ENCODE data around the gene ANTXRL.
"Not testable (repeated sequence)": the region's sequence is repeated elsewhere in the genome, so short reads cannot be mapped to it uniquely, and the experiment has no call there.

ANTXRL gene

DNA sequence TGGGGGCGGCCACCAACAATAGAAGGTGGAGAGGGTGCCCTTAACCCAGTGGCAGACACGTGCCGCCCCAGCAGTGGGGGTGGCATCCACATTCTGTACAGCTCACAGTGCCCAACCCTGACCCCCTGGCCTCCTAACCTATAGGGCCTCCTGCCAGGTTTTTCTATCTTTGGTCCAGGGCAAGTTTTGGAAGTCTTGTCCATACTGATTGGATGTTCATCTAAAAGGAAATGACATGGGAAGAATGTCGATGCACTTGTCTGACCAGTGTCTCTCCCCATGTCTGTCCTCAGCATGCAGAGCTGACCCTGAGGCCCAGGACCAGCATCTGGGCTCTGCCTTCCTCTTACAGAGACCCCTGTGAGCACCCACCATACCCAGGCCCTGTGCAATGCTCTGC is 32.3 kb upstream of the ANTXRL start:
- DNase-seq = no peak

DNA sequence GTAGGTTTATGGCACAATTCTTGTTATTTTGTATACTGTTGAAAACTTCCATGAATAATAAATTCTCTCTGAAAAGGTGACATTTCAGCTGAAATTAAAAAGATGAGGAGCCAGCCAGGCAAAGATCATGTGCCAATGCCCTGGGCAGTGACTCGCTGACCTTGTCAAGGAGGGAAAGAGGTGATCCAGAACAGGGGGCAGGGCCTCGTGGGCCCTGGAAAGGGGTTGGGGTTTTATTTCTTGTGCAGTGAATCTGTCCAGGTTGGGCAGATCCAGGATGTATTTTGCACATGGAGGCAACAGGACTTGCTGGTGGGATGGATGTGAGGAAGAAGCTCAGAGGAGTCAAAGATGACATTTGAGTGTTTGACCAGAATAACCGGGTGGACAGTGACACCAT is 31.6 kb upstream of the ANTXRL start:
- not testable (repeated sequence) for DNase-seq

DNA sequence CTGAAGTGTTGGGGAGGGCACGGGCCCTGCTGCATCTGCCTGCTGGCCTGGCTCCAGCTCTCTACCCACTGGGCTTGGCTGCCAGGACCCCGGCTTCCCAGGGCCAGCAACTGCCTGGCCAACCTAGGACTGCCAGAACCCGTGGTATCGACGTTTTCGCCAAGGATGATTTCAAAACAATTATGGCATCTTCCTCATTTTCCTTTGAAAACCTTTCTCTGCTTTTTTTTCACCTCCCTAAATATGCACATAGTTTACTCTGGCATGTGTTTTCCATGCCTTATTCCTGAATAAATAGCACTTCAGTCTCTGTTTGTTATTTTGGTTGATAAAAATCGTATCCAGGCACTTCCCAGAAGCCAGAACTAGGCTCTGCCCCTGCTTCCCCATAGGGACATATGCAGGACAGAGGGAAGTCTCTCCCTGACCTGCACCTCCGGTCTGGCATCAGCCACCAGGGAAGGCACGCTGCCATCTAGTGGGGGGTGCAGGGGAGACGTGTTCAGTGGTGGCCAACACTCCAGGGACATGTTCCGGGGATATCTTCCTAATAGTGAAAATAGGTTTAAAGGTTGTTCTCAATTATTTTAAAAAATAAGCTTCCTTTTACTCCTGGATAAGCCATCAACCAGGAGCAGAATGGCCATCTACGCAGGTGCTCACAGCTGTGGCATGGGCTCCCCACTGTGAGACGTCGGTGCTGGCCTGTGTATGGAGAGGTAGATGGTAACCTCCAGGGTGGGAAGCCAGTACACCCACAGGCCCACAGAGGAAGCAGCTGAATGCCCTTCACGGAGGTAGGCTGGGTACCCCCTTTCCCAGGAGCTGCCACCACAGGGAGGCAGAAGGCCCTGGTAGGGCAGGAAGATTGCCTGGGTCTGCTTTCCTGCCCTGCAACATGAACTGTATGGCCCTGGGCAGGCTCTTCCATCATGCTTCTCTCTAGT is 30.7 kb upstream of the ANTXRL start:
- no peak for DNase-seq

DNA sequence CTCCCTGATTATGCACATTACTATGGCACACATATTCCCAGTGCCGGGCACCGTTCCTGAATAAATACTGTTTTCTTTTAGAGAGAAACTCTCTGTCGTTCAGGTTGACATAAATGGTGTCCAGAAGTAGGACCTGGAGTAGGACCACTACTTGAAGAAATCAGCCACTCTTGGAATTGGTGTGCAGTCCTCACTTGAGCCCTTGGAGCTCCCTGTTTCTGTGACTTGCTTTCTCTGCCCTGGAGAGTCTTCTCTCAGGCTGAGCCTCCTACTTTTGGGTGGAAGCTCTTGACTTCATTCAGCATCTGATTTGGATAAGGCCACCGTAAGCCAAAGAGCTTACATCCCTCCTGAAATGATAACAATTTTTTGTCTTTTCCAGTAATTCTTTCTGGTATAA is 29.7 kb upstream of the ANTXRL start:
- DNase-seq = no peak

DNA sequence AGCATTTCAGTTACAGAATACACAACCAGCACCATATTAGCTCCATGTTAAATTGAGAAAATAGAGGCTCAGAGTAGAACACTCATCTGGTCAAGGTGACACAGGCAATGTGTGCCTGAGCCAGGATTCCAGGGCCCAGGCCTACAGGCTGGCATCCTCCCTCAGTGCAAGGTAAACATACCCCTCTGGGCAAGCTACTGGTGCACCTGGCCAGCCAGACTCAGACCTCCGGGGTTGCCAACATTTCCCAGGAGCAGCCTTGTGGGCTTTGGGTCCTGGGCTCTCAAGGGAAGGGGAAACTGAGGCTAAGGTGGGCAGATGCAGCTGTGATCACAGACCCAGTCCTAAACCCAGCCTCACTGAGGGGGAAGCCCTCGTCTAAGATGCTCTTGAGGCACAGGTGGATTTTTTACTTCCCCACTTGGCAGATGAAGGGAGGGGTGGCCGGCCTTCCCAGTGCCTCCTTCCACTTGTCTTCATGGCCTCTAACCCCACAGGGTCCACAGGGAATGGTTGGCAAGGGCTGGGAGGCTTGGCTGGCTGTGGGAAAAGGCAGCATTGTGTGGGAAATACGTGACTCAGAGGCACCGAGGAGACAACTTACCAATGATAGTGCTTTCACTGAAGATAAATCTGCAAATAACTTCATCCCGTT is 23.8 kb upstream of the ANTXRL start:
- not testable (repeated sequence) for DNase-seq

DNA sequence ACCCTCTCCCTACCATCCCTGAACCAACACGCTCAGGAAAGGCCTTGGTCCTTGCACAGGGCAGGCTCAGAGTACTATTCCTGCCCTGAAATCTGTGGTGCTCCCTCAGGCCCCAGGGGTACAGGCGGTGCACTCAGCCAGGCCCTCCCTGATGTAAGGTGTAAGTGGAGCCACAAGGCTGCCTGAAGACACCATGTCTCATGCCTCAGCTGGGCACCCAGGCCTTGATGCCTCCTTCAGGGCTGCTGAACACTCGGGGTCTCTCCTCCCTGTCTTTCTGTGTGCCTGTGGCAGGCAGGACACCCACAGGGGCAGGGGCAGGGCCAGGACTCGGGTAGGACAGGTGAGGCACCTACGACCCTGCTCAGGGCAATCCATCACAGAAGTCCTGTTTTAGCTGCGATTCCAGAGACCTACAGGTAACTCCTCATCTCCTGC is 22.9 kb upstream of the ANTXRL start:
- no peak for DNase-seq

DNA sequence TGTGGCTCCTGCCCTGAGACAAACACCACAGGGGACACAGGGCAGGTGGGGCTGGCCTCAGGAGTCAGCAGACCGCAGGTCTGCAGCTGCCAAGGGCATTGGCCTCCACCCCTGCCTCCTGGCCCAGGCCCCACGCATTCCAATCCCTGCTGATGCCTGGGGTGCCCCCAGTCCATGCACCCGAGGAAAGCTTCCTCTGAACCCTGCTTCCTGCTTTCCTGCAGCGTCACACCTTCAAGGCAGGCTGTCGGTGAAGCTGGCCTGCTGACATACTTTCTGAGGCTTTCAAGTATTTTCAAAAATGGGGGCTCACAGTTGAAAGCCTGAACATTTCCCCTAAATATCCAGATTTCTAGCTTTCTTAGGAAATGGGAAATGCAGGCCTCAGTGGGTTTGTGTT is 22.5 kb upstream of the ANTXRL start:
- no peak for DNase-seq

DNA sequence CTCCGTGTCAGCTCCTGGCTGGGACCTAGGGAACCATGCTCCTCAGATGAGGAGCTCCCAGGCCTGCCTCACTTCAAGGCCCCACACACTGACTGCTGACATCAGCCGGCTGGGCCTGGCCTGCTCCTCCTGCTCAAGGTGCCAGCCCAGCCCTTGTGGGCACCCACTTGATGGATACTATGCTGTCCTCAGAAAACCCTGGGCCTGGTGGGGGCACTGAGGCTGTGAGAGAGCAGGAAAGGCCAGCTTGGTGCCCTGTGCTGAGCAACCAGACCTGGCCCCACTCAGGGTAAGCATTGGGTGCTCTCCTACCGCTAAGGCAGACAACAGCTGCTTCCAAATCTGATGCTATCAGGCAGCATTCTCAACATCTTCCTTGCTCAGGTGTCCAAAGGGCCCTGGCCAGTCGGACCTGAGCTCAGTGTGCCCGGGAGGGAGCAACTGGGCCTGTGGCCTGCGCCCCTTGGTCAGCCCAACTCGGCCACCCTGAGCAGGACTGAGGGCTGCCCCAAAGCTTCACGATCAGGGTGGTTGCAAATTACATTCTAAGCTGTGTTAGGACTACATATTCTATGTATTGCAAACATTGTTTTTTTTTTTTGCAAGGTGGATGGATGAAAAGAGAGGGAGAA is 21.9 kb upstream of the ANTXRL start:
- no peak for DNase-seq

DNA sequence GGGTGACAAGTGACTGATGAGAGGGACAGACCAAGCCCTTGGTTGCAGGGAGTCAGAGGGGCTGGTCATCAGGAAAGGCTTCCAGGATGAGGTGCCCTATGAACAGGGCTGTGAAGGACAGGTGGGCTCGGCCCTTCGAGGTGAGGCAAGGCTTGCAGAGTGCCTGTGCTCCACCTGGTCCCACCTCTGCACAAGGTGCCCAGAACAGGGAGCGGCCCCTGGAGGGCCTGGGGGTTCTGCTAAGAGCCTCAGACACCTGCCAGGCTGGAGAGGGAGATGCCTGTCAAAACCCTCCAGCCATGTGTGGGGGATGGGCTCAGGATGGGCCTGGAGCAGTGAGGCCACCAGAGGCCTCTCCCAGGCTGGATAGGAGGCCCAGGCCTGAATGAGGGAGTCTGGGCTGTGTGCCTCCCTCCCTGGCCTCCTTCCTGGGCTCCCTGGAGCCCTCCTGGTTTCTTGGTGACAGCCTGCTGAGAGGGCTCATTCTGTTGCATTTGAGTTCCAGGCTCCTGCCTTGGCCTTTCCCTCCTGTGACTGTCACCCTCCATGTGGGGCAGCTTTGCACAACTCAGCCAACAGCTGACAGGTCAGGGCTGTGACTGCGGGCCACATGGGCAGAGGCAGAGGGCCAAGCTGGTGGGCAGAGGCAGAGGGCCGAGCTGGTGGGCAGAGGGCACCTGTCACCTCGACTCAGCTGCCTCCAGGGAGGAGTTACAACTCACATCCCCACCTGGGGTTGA is 21.1 kb upstream of the ANTXRL start:
- not testable (repeated sequence) for DNase-seq

DNA sequence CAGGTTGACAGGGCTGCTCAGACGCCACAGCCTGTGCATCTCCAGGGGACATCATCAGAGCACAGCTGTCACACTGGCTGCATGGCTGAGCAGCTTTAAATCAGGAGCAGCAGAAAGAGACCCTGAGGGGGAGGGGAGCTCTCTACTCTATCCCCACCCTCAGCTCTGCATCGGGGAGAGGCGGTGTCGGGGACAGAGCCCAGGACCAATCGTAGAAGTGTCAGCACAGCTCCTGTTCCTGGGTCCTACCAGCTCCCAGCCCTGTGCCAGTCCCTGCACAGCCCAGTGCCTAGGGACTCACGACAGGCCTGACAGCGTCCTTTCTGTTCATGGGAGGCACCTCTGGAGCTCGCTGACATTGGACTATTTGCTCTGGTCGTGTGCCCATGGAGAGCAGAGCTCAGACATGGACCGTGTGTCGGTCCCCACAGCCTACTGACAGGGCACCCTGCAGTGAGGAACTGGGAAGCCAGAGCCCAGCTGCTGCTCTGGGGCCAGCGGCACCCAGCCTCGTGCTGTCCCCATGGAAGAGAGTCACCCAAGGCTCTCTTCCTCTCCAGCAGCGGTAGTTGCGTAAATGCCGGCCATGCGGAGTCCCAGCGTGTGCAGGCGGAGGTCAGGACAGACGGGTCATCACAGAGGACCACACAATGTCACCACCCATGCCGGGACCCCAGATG is 20.4 kb upstream of the ANTXRL start:
- DNase-seq = no peak

DNA sequence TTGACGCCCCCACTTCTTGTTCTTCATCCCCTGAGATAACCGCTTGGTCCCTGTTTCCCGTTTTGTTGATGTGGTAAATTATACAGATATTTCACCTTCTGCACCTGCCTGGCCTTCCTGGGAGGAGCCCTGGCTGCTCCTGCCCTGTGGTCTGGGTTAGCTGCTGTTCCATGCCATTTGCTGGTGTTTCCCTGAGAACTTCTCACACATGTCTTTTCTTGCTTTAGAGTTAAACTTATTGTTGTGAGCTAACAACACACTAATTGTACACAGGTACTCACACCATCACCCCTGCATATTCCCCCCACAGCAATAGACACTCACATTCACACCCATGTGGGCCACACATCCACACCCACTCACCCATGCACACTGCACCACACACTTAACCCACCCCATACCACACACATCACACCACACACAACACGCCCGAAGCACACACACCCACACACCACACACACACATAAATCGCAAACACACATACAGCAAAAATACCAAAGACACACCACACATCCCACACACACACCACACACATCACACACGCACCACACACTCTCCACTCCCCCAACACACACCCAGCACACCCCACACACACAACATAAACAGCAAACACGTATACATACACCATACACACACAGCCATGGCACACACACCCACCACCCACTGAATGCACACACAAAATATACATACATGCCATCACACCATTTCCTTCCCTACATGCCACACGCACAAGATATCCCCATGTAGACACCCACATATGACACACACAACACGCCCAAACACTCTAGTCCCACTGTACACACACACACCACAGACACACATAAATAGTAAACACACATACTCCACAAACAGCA is 19.4 kb upstream of the ANTXRL start:
- no peak for DNase-seq

DNA sequence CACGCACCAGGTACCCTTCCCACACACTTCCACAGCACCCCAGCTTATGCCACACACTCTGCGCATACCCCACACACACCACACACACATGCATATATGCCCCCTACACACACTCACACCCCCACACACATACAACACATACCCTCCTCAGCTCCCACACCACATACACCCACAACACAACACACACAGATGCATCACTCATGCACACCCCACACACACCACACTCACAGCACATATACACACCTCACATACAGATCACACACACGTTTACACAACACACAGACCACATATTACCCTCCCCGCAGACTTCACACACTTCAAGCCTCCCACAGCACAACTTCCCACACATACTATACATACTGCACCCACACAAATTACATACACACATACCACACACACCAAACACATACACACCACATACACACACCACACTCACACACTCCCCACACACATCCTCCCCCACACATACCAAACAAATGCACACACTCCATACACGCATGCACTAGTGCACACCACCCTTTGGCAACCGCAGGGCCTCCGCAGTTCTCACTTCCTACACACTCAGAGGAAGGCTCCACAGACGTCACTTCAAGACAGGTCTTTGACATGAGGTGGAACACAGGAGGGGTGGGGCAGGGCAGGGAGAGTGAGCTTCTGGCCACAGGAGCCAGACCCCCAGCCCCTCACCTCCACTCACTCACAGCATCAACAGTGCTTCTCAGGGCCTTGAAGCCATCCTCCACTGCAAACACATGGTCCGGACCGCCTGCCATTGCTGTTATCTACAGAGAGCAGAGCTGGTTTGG is 18.5 kb upstream of the ANTXRL start:
- no peak for DNase-seq

DNA sequence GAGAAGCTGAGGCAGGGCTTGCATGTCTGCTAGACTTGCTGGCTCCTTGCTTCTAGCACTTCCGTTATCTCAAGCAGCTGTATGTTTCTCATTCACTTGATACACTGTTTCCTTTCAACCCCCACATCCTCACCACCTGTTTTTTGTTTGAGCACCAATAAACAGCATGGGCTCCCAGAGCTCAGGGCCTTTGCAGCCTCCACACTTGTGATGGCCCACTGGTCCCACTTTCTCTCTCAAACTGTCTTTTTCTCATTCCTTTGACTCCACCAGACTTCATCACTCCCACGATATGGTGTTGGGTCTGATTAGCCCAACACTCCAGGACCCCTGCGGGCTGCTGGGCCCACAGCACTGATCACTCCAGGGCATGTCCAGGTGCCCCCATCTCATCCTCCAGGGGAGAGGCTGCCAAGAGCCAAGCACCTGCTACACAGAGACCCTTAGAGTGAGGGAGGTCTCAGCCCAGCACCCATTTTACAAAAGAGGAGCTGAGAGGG is 17.2 kb upstream of the ANTXRL start:
- not testable (repeated sequence) for DNase-seq

DNA sequence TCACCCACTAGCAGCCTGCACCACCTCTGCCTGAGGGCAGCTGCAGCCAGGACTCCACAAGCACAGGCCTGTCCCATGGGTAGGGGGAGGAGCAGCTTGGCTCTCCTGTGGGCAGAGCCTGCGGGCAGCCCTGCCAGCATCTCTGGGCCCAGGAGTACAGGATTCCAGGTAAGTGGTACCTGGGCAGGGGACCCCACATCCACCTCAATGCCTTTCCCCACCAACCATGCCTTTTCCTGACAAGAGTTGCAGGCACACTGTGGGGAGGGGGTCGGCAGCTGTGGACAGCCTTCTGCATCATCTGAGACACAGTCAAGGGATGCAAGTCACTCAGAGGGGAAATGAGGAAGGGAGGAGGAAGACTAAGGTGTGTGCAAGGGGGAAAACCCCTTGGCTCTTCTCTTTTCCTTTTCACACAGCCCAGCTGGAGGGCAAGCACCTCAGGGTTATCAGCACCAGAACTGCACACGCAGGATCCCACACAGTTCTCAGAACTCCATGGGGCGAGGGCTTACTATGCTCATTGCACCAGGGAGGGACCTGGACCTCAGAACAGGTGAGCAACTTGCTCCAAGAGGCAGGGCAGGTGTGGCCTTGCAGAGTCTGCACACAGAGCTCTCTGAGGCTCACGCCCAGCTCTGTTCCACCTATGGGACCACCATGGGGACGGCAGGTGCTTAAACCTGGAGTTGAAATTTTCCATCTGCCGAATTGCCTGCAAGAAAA is 16.5 kb upstream of the ANTXRL start:
- DNase-seq = no peak

DNA sequence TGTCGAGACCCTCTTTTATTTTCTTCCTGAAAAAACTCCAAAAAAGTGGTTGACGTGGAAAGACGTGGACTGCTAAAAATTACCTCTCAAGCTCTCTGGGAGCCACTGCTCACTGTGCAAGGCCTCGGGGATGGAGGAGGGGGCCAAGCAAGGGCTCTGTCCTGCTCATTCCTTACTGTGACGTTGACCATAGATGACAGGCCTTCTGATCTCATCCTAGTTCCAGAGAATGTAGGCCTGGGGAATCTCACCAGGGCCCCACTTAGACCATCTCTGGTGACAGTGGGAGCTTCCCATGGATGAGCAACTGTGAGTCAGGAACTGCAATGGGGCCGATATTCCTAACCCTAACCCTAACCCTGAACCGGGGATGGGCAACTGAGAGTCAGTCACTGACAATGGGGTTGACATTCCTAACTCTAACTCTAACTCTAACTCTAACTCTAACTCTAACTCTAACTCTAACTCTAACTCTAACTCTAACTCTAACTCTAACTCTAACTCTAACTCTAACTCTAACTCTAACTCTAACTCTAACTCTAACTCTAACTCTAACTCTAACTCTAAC is 15.8 kb upstream of the ANTXRL start:
- not testable (repeated sequence) for DNase-seq

DNA sequence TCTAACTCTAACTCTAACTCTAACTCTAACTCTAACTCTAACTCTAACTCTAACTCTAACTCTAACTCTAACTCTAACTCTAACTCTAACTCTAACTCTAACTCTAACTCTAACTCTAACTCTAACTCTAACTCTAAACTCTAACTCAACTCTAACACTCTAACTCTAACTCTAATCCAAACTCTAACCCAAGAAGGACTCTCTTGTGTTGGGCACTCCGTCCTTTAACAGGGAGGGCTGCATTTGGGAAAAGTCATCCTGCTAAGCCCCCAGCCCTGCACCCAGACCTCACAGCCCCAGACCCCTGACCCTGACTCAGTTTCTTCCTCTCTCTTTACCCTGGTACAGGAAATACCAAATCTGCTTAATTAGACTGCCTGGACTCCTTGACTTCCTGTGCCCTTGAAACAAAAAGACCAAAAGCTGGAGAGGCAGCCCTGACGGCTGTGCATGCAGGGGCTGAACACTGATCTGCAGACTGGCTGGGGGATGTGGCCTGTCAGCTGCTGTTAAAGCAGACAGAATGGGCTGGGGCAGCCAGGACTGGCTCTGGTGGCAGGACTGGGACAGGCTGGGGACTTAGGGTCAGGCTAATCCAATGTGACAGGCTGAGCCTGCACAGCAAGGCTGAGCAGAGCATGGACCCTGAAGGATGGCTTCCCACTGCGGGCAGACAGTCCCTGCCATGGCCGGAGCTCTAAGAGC is 14.8 kb upstream of the ANTXRL start:
- not testable (repeated sequence) for DNase-seq

DNA sequence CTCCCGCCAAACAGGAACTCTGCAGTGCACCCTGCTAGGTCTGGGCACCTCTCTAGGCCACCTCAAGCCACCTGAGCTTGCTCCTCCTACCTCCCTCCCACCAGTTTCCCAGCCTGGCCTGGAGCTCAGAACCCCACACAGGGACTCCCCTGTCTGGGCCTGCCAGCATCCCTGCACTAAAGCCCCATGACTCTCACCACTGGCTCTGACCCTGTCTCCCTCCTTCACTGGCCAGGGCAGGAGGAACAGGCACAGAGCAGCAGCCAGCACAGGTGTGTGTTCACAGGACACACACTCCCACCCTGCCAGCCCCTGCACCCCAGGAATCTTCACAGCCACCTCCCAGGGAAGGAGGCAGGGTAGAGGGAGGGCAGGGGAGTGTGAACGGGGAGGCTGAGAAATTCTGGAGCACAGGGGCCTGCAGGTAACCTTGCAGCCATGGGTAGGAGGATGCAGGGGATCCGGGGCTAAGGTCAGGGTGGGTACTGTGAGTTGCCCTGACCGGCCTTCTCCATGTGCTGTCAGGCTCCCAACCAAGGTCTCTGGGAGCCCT is 13.9 kb upstream of the ANTXRL start:
- DNase-seq = no peak
